HepG2 (cell line): ENCODE data around the gene RAB6A. TPM values are rescaled to one million over a fixed set of nuclear protein-coding genes. Genes with fewer than 3 reads are reported as not detected.
A peak's percentile ranks its signal among the peaks of the same experiment; 100 is the strongest.

Experiments
- ARNTL ChIP-seq: sonication (generic); formaldehyde crosslinking; IDR thresholded peaks from 2 replicates; pipeline ENCODE4 v1.4.0; 2020; ENCODE audit warnings: mild to moderate bottlenecking, missing genetic modification reagents
- FOXP1 ChIP-seq, 2 experiments: fragments of 450-650 bp in 1 of 2; IDR thresholded peaks; 2 replicates each; pipeline ENCODE4 v1.6.1; 2017 to 2018; ENCODE audit warnings: antibody characterized with exemption in 1 of 2
- GABPB1 ChIP-seq: IDR thresholded peaks from 2 replicates; pipeline ENCODE4 v1.6.1; 2016; ENCODE audit warnings: mild to moderate bottlenecking, missing genetic modification reagents, moderate library complexity, missing compliant biosample characterization
- KAT8 ChIP-seq: IDR thresholded peaks from 2 replicates; pipeline ENCODE4 v1.6.1; 2016; ENCODE audit warnings: missing genetic modification reagents, missing compliant biosample characterization
- POLR2G ChIP-seq: fragments of 200-400 bp; formaldehyde crosslinking; IDR thresholded peaks from 2 replicates; pipeline ENCODE4 v1.6.1; 2018; ENCODE audit warnings: mild to moderate bottlenecking, low read depth, low read length, moderate library complexity
- RXRA ChIP-seq: sonication (generic); formaldehyde crosslinking; IDR thresholded peaks from 2 replicates; pipeline ENCODE4 v1.5.1; 2020; ENCODE audit warnings: missing genetic modification reagents
- SOX6 ChIP-seq, 2 experiments: fragments of 450-650 bp in 1 of 2; sonication (generic) in 1 of 2; formaldehyde crosslinking in 1 of 2; IDR thresholded peaks; 2 replicates each; pipeline versions ENCODE4 v1.4.0 to v1.6.1; 2017 to 2020; ENCODE audit warnings: antibody characterized with exemption in 1 of 2, mild to moderate bottlenecking in 1 of 2, missing genetic modification reagents in 1 of 2
- SRSF1 ChIP-seq: fragments of 200-400 bp; formaldehyde crosslinking; optimal IDR thresholded peaks from 2 replicates; pipeline ENCODE3; 2017; ENCODE audit warnings: mild to moderate bottlenecking, low read depth, low read length, moderate library complexity
- THAP11 ChIP-seq: IDR thresholded peaks from 2 replicates; pipeline ENCODE4 v1.6.1; 2016; ENCODE audit warnings: missing biosample characterization, missing genetic modification reagents
- ZFX ChIP-seq: sonication (generic); formaldehyde crosslinking; IDR thresholded peaks from 2 replicates; pipeline ENCODE4 v1.4.0; 2020; ENCODE audit warnings: mild to moderate bottlenecking, low read depth, missing genetic modification reagents, moderate library complexity
- ZNF550 ChIP-seq: sonication (generic); formaldehyde crosslinking; IDR thresholded peaks from 2 replicates; pipeline ENCODE4 v1.4.0; 2020; ENCODE audit warnings: mild to moderate bottlenecking, missing genetic modification reagents, borderline replicate concordance
- ZNF563 ChIP-seq: sonication (generic); formaldehyde crosslinking; IDR thresholded peaks from 2 replicates; pipeline ENCODE4 v1.8.0; 2022; ENCODE audit warnings: mild to moderate bottlenecking, moderate library complexity, missing genetic modification reagents
- ZNF878 ChIP-seq: sonication (generic); formaldehyde crosslinking; IDR thresholded peaks from 2 replicates; pipeline ENCODE4 v1.8.1; 2023; ENCODE audit warnings: mild to moderate bottlenecking, missing genetic modification reagents, moderate library complexity
- polyA plus RNA-seq, 8 experiments: library from polyadenylated mRNA; depleted of rRNA in 3 of 8; stranded (reverse) in 7 of 8; unstranded in 1 of 8; fragments of >200 nt; fragmentation: Illumina TruSeq in 4 of 8; extraction: Trizol in 4 of 8; gene quantifications; 2 replicates each; pipeline versions ENCODE4 v1.2.1 to v1.2.3, GENCODE V29; 2011 to 2016; ENCODE audit warnings: low read depth in 4 of 8, missing spikeins in 1 of 8, mixed read lengths in 1 of 8; ENCODE audit not compliant: insufficient read depth in 1 of 8
- total RNA-seq, 5 experiments: library from RNA; depleted of rRNA; stranded (reverse); fragments of >200 nt; fragmentation: Illumina TruSeq; extraction: Trizol; gene quantifications; 2 replicates each; pipeline ENCODE4 v1.2.3, GENCODE V29; 2016; ENCODE audit warnings: low read depth in 1 of 5
- TF ChIP-seq, protein P1 (sequence below): IDR thresholded peaks from 2 replicates; pipeline ENCODE4 v1.6.1; 2016; ENCODE audit warnings: low read depth, missing genetic modification reagents, missing compliant biosample characterization
- TF ChIP-seq, protein P2 (sequence below): sonication (generic); formaldehyde crosslinking; IDR thresholded peaks from 2 replicates; pipeline ENCODE4 v1.5.0; 2020; ENCODE audit warnings: mild to moderate bottlenecking, missing genetic modification reagents
- TF ChIP-seq, protein P3 (sequence below): sonication (generic); formaldehyde crosslinking; IDR thresholded peaks from 2 replicates; pipeline ENCODE4 v1.4.0; 2020; ENCODE audit warnings: missing genetic modification reagents
- TF ChIP-seq, protein P4 (sequence below): sonication (generic); formaldehyde crosslinking; IDR thresholded peaks from 2 replicates; pipeline ENCODE4 v1.5.0; 2020; ENCODE audit warnings: mild to moderate bottlenecking, missing genetic modification reagents, borderline replicate concordance

RAB6A gene
- total and polyA plus RNA-seq, 2 of the 13 experiments (the other 11 are each of a cell fraction or from before 2014, with no cell fraction given): 74.3 to 121 TPM

DNA sequence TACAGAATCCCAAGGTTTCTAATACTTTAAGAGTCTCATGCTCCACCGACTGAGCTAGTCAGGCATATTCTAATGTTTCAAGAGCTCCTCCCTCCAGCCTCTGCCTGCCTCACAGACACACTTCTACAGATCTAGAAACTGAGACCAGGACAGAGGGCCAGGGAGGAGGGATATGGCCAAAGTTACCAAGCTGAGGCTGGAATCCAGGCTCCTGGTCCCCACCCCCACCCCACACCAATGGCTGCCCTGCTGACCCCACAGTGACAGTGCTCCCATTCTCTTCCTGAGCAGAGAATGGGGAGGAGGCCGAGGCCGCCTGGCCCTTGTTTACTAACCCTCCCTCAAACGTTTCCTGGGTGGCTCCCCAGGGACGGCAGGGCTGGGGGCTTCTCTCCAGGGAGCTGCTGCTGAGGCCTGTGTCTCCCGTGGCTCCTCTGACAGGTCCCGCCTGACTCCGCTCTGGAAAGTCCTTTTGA is 112.3 kb downstream of the RAB6A start (continued):
- TF ChIP-seq, protein P1, sequence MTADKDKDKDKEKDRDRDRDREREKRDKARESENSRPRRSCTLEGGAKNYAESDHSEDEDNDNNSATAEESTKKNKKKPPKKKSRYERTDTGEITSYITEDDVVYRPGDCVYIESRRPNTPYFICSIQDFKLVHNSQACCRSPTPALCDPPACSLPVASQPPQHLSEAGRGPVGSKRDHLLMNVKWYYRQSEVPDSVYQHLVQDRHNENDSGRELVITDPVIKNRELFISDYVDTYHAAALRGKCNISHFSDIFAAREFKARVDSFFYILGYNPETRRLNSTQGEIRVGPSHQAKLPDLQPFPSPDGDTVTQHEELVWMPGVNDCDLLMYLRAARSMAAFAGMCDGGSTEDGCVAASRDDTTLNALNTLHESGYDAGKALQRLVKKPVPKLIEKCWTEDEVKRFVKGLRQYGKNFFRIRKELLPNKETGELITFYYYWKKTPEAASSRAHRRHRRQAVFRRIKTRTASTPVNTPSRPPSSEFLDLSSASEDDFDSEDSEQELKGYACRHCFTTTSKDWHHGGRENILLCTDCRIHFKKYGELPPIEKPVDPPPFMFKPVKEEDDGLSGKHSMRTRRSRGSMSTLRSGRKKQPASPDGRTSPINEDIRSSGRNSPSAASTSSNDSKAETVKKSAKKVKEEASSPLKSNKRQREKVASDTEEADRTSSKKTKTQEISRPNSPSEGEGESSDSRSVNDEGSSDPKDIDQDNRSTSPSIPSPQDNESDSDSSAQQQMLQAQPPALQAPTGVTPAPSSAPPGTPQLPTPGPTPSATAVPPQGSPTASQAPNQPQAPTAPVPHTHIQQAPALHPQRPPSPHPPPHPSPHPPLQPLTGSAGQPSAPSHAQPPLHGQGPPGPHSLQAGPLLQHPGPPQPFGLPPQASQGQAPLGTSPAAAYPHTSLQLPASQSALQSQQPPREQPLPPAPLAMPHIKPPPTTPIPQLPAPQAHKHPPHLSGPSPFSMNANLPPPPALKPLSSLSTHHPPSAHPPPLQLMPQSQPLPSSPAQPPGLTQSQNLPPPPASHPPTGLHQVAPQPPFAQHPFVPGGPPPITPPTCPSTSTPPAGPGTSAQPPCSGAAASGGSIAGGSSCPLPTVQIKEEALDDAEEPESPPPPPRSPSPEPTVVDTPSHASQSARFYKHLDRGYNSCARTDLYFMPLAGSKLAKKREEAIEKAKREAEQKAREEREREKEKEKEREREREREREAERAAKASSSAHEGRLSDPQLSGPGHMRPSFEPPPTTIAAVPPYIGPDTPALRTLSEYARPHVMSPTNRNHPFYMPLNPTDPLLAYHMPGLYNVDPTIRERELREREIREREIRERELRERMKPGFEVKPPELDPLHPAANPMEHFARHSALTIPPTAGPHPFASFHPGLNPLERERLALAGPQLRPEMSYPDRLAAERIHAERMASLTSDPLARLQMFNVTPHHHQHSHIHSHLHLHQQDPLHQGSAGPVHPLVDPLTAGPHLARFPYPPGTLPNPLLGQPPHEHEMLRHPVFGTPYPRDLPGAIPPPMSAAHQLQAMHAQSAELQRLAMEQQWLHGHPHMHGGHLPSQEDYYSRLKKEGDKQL (CRISPR knock-in tag): peak; percentile 50; the same call in 1 of the 2 replicates
- 0 out of 2 replicates have a peak, but pooled peaks have one; percentile 27 for TF ChIP-seq ZNF550
- TF ChIP-seq KAT8: peak; percentile 34; the same call in 1 of the 2 replicates
- TF ChIP-seq ZNF563 (CRISPR knock-in tag): no peak
- 0 out of 2 replicates have a peak, but pooled peaks have one; percentile 25 for TF ChIP-seq ARNTL (CRISPR knock-in tag)
- TF ChIP-seq ZNF878: no peak
- TF ChIP-seq, protein P2, sequence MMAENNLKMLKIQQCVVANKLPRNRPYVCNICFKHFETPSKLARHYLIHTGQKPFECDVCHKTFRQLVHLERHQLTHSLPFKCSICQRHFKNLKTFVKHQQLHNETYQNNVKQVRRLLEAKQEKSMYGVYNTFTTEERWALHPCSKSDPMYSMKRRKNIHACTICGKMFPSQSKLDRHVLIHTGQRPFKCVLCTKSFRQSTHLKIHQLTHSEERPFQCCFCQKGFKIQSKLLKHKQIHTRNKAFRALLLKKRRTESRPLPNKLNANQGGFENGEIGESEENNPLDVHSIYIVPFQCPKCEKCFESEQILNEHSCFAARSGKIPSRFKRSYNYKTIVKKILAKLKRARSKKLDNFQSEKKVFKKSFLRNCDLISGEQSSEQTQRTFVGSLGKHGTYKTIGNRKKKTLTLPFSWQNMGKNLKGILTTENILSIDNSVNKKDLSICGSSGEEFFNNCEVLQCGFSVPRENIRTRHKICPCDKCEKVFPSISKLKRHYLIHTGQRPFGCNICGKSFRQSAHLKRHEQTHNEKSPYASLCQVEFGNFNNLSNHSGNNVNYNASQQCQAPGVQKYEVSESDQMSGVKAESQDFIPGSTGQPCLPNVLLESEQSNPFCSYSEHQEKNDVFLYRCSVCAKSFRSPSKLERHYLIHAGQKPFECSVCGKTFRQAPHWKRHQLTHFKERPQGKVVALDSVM: peak; percentile 47; the same call in 1 of the 2 replicates
- TF ChIP-seq, protein P3, sequence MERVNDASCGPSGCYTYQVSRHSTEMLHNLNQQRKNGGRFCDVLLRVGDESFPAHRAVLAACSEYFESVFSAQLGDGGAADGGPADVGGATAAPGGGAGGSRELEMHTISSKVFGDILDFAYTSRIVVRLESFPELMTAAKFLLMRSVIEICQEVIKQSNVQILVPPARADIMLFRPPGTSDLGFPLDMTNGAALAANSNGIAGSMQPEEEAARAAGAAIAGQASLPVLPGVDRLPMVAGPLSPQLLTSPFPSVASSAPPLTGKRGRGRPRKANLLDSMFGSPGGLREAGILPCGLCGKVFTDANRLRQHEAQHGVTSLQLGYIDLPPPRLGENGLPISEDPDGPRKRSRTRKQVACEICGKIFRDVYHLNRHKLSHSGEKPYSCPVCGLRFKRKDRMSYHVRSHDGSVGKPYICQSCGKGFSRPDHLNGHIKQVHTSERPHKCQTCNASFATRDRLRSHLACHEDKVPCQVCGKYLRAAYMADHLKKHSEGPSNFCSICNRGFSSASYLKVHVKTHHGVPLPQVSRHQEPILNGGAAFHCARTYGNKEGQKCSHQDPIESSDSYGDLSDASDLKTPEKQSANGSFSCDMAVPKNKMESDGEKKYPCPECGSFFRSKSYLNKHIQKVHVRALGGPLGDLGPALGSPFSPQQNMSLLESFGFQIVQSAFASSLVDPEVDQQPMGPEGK (CRISPR knock-in tag): peak; percentile 95
- TF ChIP-seq SRSF1: peak; percentile 97
- peak; percentile 44; the same call in 1 of the 2 replicates for TF ChIP-seq RXRA (CRISPR knock-in tag)
- peak; percentile 82 for TF ChIP-seq ZFX
- no peak for TF ChIP-seq FOXP1 (IDR thresholded peaks at IDR 0.05)
- TF ChIP-seq FOXP1 (CRISPR knock-in tag; IDR thresholded peaks at IDR 0.05): peak; percentile 46; the same call in 1 of the 2 replicates
- TF ChIP-seq SOX6 (IDR thresholded peaks at IDR 0.05): no peak
- TF ChIP-seq SOX6 (CRISPR knock-in tag; IDR thresholded peaks at IDR 0.05): peak; percentile 78
- TF ChIP-seq GABPB1 (CRISPR knock-in tag): 0 out of 2 replicates have a peak, but pooled peaks have one; percentile 24
- TF ChIP-seq POLR2G: peak; percentile 78
- TF ChIP-seq, protein P4, sequence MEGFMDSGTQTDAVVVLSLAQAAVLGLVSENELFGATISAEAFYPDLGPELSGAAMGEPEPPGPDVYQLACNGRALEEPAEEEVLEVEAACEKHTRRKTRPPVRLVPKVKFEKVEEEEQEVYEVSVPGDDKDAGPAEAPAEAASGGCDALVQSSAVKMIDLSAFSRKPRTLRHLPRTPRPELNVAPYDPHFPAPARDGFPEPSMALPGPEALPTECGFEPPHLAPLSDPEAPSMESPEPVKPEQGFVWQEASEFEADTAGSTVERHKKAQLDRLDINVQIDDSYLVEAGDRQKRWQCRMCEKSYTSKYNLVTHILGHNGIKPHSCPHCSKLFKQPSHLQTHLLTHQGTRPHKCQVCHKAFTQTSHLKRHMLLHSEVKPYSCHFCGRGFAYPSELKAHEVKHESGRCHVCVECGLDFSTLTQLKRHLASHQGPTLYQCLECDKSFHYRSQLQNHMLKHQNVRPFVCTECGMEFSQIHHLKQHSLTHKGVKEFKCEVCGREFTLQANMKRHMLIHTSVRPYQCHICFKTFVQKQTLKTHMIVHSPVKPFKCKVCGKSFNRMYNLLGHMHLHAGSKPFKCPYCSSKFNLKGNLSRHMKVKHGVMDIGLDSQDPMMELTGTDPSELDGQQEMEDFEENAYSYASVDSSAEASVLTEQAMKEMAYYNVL (CRISPR knock-in tag): peak; percentile 39; the same call in 1 of the 2 replicates
- peak; percentile 47; the same call in 1 of the 2 replicates for TF ChIP-seq THAP11 (CRISPR knock-in tag)
